ENCODE data around the gene CFAP47. TPM values are rescaled to one million over a fixed set of nuclear protein-coding genes. Genes with fewer than 3 reads are reported as not detected.

CFAP47 gene
- total and polyA plus RNA-seq, 2 of the 13 experiments (the other 11 are each of a cell fraction or from before 2014, with no cell fraction given): not detected

DNA sequence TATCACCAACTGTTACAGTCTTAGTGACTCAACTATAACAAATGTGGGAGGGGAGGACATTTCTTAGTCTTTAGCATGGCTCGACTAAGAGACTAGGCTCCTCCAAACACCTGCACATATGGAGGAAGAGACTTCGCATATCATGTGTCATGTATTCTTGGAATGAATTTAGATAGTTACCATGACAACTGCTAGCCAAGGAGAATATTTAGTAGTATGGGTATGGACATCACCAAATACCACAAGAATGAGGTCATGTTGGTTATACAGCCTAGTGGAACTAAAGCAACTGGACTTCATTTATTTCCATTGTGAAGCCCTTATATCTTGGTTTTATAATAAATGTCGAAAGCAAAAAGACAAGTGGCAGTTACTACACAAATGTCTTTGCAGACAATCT is 512.3 kb downstream of the CFAP47 start:
- ChIA-PET POLR2A (no interaction called here), CTCF (ENCODE audit: low intra/inter-chr PET ratio, low total read pairs) (no interaction called here)
- ATAC-seq: no peak
- Histone ChIP-seq H3K4me2 (ENCODE audit: low read depth, low read length) (no peak overlapping the region), H3K4me3 (replicated peaks in 1 of 3; ENCODE audit: insufficient read depth in 1 of 3, low read depth in 2 of 3, low read length in 3 of 3) (no peak overlapping the region), H3K79me2 (ENCODE audit: insufficient read depth, low read length) (no peaks in the 10 kb centered on the region), H3K27ac (ENCODE audit: extremely low read length, insufficient read depth, low read length) (no peak overlapping the region), H3K9ac (ENCODE audit: insufficient read depth, low read depth, low read length) (no peak overlapping the region), H2AFZ (ENCODE audit: low read length) (no peak overlapping the region), H4K20me1 (ENCODE audit: insufficient read depth, low read length) (no peaks in the 10 kb centered on the region), H3K9me3 (ENCODE audit: low read length) (no peaks in the 10 kb centered on the region), H3K4me1 (ENCODE audit: insufficient read depth, low read length) (no peaks in the 10 kb centered on the region), H3K36me3 (replicated peaks in 1 of 2; ENCODE audit: control insufficient read depth in 1 of 2, insufficient read depth in 2 of 2, low read length in 2 of 2) (no peaks in the 10 kb centered on the region), H3K27me3 (ENCODE audit: control insufficient read depth in 1 of 2, insufficient read depth in 2 of 2, low read length in 2 of 2) (no peaks in the 10 kb centered on the region)
- in situ Hi-C loops (cut with HindIII; ENCODE audit: extremely low pct_ligation_motif_present, low pct_unique_long_range_greater_than_20kb) (no loop called here), intact Hi-C loops (cut with micrococcal nuclease; ENCODE audit: unreplicated experiment) (no loop called here)
- no TSS peak for BruUV-seq (replicated peaks)
- WGBS (ENCODE audit: low lambda C conversion rate): 0% methylated on average over 2 of the region's 3 CpGs
- no peak for FAIRE-seq
- no peak for DNase-seq (ENCODE audit: low spot score)
- TF ChIP-seq, protein P1, sequence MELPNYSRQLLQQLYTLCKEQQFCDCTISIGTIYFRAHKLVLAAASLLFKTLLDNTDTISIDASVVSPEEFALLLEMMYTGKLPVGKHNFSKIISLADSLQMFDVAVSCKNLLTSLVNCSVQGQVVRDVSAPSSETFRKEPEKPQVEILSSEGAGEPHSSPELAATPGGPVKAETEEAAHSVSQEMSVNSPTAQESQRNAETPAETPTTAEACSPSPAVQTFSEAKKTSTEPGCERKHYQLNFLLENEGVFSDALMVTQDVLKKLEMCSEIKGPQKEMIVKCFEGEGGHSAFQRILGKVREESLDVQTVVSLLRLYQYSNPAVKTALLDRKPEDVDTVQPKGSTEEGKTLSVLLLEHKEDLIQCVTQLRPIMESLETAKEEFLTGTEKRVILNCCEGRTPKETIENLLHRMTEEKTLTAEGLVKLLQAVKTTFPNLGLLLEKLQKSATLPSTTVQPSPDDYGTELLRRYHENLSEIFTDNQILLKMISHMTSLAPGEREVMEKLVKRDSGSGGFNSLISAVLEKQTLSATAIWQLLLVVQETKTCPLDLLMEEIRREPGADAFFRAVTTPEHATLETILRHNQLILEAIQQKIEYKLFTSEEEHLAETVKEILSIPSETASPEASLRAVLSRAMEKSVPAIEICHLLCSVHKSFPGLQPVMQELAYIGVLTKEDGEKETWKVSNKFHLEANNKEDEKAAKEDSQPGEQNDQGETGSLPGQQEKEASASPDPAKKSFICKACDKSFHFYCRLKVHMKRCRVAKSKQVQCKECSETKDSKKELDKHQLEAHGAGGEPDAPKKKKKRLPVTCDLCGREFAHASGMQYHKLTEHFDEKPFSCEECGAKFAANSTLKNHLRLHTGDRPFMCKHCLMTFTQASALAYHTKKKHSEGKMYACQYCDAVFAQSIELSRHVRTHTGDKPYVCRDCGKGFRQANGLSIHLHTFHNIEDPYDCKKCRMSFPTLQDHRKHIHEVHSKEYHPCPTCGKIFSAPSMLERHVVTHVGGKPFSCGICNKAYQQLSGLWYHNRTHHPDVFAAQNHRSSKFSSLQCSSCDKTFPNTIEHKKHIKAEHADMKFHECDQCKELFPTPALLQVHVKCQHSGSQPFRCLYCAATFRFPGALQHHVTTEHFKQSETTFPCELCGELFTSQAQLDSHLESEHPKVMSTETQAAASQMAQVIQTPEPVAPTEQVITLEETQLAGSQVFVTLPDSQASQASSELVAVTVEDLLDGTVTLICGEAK (IDR thresholded peaks at IDR 0.05): no peak
- TF ChIP-seq, protein P1 (CRISPR knock-in tag; IDR thresholded peaks at IDR 0.05): no peak
- no peak for TF ChIP-seq ZNF343 (CRISPR knock-in tag; IDR thresholded peaks at IDR 0.05)
- TF ChIP-seq GPN1 (CRISPR knock-in tag; IDR thresholded peaks at IDR 0.05; ENCODE audit: borderline replicate concordance): no peak
- TF ChIP-seq, protein P2, sequence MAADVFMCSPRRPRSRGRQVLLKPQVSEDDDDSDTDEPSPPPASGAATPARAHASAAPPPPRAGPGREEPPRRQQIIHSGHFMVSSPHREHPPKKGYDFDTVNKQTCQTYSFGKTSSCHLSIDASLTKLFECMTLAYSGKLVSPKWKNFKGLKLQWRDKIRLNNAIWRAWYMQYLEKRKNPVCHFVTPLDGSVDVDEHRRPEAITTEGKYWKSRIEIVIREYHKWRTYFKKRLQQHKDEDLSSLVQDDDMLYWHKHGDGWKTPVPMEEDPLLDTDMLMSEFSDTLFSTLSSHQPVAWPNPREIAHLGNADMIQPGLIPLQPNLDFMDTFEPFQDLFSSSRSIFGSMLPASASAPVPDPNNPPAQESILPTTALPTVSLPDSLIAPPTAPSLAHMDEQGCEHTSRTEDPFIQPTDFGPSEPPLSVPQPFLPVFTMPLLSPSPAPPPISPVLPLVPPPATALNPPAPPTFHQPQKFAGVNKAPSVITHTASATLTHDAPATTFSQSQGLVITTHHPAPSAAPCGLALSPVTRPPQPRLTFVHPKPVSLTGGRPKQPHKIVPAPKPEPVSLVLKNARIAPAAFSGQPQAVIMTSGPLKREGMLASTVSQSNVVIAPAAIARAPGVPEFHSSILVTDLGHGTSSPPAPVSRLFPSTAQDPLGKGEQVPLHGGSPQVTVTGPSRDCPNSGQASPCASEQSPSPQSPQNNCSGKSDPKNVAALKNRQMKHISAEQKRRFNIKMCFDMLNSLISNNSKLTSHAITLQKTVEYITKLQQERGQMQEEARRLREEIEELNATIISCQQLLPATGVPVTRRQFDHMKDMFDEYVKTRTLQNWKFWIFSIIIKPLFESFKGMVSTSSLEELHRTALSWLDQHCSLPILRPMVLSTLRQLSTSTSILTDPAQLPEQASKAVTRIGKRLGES (CRISPR knock-in tag; IDR thresholded peaks at IDR 0.05; ENCODE audit: borderline replicate concordance): no peak
- TF ChIP-seq AGO2 (optimal IDR thresholded peaks at IDR 0.05; ENCODE audit: low read depth, low read length): no peak
- TF ChIP-seq ZSCAN21 (CRISPR knock-in tag; IDR thresholded peaks at IDR 0.05; ENCODE audit: borderline replicate concordance): no peak
- TF ChIP-seq, protein P3, sequence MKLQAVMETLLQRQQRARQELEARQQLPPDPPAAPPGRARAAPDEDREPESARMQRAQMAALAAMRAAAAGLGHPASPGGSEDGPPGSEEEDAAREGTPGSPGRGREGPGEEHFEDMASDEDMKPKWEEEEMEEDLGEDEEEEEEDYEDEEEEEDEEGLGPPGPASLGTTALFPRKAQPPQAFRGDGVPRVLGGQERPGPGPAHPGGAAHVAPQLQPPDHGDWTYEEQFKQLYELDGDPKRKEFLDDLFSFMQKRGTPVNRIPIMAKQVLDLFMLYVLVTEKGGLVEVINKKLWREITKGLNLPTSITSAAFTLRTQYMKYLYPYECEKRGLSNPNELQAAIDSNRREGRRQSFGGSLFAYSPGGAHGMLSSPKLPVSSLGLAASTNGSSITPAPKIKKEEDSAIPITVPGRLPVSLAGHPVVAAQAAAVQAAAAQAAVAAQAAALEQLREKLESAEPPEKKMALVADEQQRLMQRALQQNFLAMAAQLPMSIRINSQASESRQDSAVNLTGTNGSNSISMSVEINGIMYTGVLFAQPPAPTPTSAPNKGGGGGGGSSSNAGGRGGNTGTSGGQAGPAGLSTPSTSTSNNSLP (IDR thresholded peaks at IDR 0.05; ENCODE audit: low read depth, low read length): no peak
- no peak for TF ChIP-seq FIP1L1 (IDR thresholded peaks at IDR 0.05; ENCODE audit: borderline replicate concordance, insufficient read depth, low read depth, low read length)
- no peak for TF ChIP-seq HNRNPK (IDR thresholded peaks at IDR 0.05; ENCODE audit: low read depth, low read length, poor library complexity, severe bottlenecking)
- TF ChIP-seq FOSL1 (CRISPR knock-in tag; IDR thresholded peaks at IDR 0.05; ENCODE audit: borderline replicate concordance): no peak

Measured in HepG2 (cell line).